ENCODE data around the gene HS1BP3. TPM values are rescaled to one million over a fixed set of nuclear protein-coding genes. Genes with fewer than 3 reads are reported as not detected.

HS1BP3 gene
- total RNA-seq, 1 experiment from 2014 or later: 12.1 TPM

DNA sequence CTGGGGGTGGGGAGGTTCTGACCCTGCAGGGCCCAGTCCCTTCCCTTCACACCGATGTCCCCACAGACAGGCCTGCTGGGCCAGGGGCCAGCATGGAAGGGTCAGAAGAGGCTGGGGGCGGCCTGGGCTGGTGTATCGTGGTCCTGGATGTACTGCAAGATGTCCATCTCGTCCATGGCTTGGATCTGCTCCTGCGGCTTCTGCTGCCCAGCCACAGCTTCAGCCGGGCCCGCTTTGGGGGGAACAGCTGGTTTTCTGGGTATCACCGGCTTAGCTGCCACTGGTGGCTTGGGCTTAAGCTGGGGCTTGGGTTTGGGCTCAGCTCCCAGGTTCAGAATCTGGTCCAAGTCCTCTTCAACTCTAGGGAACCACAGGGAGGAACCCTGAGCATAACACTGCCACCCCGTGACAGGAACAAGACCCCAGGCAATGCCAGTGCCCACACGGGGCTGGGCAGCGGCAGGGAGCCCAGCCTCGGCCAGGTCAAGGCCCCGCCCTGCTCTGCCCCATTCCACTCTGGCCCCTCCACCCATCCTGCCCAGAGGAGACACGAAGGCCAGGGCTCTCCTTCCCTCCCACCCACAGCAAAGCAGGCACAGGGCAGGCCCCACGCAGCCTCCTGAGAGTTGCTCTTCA is 31.9 kb downstream of the HS1BP3 start:
- DNase-seq (ENCODE audit: low read depth): no peak

DNA sequence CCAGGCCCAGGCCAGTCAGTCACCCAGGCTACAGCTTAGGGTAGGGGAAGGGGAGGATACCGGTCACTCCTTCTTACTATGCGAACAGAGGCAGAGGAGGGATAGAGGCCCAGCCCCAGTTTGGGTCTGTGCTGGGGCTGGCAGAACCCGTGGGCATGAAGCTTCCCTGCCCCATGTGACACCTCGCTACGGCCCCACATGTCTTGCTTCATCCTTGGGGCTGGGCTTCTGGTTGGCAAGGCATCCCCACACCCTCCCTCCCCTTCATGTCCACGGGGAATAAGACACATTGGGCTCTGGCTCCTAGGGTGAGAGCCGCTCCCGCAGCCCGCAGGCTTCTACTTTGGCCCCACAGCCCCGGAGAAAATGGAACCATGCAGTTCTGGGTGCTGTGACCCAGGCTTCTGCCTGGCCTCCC is 32.4 kb downstream of the HS1BP3 start:
- DNase-seq (ENCODE audit: low read depth): no peak

DNA sequence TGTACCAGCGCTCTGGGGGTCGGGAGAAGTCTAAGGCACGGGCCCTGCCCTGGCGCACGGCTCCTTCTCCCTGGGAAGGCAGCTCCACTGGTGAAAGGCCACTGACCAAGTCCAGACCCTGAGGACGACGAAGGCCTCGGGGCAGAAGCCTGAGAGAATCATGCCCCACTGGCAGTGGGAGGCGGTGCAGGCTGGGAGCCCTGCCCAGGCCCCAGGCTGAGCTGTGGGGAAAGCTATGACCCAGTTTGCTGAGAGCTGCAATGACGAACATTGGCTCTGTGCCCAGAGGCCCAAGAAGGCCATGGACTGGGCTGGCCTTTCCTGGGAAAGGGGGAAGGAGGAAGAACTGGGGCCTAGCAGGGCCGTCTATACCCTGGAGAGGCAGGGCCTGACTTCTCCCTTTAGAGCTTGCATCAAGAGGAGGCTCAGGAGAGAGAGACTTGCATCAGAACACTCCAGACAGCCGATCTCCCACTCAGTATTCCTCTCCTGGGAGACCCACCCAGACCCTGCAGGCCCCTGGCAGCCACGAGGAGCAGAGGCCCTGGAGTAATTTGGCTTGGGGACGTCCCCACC is 32.9 kb downstream of the HS1BP3 start:
- peak; percentile 99 for DNase-seq (ENCODE audit: low read depth)

DNA sequence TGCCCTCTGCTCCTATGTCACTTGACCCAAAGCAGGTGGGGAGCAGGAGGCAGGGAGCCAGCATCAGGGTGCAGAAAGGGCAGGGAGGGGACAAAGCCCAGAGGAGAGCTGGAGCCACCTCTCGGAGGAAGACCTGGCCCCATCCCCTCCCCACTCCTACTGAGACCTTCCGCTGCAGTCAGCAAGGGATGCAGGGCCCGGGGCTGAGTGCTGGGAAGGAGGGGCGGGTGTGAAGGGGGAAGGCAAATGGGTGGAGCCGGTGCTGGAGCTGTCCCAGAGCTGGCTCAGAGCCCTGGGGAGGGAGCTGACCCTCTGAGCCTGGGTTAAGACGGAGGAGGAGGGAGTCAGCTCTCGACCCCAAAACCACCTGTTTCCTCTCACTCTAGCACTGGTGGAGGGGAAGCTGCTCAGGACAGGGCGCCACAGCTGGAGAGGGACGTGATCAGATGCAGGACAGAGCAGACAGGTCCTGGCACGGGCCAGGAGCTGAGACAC is 33.8 kb downstream of the HS1BP3 start:
- DNase-seq (ENCODE audit: low read depth): no peak

DNA sequence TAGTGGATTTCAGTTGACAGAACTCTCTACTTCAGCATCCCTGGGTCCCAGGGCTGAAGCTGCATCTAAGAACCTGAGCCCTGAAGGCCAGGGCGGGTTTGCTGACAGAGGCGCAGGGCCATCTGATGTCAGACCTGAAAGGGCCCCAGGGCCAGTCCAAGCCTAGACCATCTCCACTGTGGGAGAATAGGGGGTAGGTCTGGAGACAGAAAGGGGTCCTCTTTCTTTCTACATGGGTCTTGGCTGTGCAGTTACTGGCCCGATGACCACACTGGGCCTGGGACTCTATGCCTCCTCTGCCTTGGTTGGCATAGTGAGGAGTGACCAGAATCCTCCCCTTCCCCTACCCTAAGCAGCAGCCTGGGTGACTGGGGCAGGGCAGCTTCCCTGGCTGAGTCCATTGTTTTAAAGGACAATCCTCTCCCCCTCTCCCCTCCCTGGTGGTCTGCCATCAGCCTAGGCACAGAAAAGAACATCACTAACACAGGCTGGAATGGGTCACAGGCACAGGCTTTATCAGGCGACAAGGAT is 34.5 kb downstream of the HS1BP3 start:
- no peak for DNase-seq (ENCODE audit: low read depth)

DNA sequence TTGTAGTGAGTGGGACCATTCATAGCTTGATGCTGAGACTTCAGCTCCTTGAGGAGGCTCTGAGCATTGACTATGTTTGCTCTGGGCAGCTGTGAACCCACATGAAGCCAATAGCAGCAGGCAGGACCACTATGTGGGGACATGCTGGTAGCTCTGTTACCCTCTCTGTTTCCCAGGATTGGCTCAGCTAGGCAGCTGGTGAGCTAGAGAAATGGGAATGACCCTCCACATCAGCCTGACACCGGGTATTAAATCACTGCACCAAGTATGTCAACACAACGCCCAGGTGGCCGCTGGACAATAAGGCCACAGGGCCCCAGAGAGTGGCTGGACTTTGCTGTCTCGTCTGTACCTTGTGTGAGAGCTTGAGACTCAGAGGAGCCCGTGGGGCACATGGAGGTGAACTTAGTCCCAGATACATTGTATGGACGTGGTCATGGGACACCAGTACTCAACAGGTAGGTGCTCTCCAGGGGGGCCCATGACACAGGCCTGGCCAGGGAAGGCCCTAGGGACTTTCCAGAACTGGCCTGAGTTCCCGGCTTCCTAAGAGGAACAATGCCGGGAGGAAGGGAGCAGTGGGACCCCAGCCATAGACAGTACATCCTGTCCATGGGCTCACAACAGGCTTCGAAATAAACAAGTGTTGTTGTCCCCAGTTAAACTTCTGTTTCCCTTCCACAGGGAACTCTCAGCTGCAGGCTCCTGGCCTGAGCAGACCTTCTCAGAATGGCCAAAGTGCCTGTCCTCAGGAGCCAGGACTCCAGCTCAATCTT is 35.2 kb downstream of the HS1BP3 start:
- DNase-seq (ENCODE audit: low read depth): no peak

DNA sequence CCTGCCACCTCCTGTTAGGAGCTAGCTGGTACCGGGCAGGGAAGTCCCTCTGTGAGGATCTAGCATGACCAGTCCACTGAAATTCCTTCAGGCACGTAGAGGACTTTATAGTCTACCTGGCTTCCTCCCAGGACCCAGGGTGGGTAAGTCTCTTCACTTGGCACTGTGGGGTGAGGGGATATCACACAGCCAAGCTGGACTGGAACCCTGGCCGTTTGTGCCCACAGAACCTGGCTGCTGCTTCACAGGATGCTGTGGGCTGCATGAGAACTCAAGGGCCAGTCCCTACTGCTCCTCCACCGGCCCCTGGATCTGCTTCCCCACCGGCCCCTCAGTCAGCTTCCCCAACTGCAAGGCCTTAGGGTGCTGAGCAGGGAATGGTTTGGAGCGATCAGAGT is 35.8 kb downstream of the HS1BP3 start:
- no peak for DNase-seq (ENCODE audit: low read depth)

DNA sequence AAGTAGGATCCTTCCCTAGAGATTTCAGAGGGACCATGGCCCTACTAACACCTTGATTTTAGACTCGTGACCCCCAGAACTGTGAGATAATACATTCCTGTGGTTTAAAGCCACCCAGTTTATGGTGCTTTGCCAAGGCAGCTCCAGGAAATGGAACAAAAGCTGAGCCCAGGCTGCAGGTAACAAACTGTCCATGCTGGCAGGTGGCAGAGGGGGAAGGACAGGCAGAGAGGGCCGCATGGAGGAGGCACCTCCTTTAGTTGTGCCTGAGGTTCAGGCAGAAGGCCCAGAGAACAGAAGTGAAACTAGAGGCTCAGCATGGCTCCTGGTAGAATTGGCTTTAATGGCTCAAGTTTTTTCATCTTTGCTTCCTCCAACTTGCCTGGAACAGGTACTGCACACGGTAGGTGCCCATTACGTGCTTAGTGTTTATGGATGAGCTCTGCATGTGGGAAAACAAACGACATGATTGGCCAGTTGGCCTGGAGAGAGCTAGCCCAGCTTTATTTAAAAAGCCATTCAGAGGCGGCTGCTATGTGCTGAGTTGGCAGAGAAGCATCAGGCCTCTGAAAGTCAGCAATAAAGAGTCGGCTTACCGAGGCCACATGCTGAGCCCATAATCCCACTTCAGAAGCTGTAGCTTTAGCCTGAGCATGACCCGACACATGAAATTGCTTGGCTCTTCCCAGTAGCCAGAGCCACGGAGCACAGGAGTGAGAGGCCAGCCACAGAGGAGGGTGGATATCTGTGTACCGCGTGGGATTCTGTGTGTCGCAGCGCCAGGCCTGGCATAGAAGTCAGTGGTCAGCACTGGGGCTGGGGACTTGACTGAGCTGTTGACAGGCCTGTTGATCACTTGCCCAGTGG is 36.5 kb downstream of the HS1BP3 start:
- peak; percentile 75 for DNase-seq (ENCODE audit: low read depth)

DNA sequence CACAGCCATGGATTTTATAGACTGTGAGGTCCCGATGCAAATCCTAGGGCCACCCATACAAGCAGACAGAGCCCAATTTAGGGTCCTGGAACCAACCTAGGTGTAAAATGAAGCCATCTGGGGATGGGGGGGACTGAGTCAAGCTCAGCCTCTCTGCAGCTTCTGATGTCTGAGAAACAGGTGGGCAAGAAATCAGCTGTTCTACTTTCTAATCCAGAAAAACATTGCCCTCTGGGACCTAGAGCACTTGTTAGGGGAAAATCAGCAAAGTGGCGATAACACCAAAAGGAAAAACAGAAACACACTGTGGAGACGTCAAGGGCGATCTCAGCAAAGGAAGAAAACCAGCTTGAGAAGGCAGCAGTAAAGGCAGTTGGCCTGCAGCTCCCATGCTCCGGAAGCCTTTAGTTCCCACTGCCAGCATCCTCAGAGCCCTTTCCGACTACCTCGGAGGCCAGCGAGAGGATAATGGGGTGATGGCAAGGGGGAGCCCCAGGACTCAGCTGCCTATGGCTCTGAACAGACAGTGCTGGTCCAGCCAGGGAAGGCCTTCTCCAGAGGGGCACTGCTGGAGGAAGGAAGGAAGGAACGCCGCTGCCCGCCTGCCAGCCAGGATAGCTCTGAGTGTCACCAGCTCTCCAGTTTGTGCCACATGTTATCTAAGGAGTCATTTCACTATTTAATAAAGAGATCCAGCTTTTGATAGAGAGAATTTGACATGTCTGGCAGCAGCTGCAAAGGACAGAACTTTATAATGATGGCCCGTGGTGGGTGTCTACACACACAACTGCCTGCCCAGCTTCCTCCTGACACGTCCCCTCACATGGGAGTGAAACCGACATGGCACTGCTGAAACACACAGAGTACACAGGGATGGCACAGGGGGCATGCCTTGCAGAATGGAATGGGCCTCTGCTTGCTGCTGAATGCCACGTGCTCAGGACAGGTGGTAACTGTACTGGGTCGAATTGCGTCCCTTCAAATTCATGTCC is 37.7 kb downstream of the HS1BP3 start:
- DNase-seq (ENCODE audit: low read depth): no peak

DNA sequence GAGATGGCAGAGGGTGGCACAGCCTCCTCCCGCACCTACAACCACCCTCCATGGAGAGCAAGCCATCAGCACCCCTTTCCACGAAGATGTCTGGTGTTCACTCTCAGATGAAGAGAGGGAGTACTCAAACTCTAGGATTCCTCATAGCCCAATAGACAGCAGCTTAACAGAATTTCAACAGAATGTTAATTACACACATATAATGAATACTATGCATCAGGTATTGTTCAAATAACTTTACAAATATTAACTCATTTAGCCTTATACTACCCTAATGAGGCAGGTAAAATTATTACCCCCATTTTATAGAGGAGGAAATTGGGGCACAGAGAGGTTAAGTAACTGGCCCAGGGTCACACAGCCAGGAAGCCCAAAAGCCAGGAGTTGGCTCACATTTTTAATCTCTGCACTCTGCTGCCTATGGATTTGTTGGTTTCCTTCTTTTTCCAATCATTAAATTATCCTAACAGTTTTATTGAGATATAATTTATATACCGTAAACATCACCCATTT is 39.0 kb downstream of the HS1BP3 start:
- no peak for DNase-seq (ENCODE audit: low read depth)

DNA sequence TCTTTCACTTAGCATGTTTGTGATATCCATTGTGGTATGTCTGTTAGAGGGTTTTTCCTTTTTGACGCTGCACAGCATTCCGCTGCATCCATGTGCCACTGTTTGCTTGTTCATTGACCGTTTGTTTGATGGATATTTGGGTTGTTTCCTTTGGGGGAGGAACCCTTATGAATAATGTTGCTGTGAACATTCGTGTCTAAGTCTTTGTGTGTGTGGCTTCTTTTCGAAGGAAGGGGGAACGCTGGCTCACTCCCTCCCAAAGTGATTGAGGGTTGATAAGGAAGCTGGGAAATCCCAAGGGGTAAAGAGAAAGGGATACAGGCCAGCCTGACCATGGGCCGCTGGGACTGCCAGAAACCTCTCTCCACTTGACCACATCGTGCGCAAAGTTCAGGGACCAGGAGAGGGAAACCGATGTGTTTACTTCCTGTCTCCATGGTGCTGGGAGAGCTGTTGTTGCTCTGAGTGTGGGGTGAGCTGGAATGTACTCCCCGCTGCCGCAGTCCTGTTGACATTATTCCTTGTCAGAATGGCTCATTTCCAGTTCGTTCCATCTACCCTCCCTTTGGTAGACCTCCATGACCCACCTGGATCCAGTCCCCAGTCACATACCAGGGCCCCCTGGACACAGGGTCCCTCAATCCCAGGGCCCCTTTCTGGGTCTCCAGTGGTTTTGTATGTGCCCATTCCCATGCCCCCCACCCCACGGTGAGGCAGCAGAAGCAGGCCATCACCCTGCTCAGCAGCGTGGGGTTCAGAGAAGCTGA is 39.6 kb downstream of the HS1BP3 start:
- peak; percentile 99 for DNase-seq (ENCODE audit: low read depth)

DNA sequence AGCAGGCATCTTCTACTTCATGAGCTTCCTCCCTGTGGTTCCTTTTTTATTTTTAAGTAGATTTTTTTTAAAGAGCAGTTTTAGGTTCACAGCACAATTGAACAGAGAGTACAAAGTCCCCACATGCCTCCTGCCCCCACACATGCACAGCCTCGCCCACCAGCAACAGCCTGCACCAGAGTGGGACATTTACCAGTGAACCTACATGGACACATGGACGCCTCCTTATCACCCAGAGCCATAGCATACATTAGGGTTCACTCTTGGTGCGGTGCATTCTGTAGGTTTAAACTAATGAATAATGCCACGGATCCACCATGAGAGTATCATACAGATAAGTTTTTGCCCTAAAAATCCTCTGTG is 40.9 kb downstream of the HS1BP3 start:
- no peak for DNase-seq (ENCODE audit: low read depth)

DNA sequence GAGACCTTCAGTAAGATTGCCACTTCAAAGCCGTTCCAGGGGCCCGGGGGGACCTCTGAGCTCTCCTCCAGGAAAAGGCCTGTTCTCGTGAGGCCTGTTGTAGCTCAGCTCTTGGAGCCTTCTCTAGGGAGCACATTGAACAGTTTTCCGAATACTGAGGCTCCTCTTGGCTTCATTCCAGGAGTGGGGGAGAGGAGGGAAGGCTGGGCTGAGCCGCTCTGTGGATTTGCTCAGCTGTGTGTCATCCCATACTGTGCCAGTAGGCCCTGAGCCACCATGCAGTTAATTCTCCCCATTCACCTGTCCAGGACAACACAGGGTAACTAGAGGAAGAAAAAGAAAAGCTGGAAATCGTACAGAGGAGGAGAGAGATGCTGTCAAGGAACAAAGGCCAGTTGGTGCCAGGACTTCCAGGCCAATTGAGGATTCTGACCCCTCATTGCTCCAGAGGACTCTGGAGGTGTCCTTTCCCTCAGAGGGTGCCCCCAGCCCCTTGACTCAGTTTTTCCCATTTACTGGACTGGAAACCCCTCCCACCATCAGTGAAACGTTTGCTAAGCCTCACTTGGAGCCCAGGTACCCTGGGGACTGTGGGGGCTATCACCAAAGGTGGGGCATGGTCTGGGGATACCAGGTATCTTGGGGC is 41.4 kb downstream of the HS1BP3 start:
- peak; percentile 66 for DNase-seq (ENCODE audit: low read depth)

DNA sequence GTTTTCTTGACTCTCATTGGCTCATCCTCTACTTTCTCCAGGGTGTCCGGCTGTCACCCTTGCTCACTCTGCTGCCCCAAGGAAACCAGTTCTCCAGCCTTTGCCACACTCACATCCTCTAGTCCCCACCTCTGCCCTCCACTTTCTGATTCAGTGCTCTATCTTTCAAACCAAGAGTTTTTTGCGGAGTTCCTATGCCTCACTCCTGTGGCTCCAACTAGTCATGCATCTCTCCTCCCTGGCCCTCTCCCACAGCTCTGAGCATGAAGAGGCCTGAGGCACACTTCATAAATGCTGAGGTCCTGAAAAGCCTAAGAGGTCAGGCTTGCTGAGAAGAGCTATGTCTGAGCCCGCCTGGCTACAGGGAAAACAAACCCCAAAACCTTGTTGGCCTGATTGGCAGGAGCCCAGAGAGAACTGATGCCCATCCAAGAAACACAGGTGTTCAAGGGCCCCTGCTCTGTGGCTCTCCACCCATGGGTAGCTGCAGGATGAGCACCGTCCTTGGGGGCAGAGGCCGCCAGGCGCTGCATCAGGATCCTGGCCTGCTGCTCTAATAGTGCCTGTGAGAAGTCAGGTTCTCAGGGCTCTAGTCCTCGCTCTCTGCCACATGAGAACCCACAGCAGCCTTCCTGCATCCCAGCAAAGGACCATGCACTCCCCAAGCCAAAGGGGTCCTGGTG is 42.1 kb downstream of the HS1BP3 start:
- DNase-seq (ENCODE audit: low read depth): peak; percentile 44

DNA sequence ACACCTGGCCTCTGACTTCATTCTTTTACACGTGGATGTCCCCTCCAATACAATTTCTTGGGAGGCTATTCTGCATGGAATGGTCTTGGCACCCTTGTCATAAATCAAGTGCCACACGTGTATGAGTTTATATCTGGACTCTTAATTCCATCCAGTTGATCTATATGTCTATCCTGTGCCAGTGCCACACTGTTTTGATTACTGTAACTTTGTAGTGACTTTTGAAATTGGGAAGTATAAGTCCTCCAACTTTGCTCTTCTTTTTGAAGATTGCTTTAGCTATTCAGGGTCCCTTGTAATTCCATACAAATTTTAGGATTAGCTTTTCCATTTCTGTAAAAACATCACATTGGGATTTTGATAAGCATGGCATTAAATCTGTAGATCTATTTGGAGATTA is 43.5 kb downstream of the HS1BP3 start:
- DNase-seq (ENCODE audit: low read depth): no peak

DNA sequence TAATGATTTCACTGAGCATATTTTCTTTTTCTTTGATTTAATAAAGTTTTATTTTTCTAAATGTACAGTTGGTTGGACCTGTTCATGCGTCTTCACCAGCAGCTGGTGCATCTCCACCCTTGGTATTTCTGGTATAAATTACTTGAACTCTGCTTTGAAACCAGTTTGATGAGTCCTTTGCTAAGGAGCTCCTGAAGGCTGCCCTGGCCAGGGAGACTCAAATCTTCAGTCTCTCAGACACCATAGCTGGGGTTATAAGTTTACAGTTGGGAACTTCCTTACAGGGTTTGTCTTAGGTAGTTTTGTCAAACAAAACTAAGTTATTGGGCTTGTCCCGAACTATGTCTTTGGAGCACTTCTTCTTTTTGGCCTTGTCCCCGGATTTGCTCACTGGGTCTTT is 44.7 kb downstream of the HS1BP3 start:
- DNase-seq (ENCODE audit: low read depth): no peak

DNA sequence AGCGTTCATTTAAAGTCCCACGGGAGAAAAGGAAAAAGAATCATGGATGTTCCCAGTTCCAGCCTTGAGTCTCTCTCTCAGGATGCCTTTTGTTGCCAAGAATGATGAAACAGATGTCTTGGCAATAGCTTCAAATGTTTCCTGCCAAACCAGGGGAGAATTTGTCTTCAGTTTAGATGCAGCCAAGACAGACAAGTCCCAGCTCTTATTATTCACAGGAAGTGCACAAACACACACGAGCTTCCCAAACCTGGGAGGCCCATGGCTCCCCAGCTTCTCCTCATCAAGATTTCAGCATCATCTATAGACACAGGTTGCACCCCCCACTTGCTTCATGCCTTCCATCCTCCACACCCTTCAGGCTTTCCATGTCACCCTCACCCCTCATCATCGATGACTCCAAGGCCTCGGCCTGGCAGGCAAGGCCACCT is 45.9 kb downstream of the HS1BP3 start:
- peak; percentile 67 for DNase-seq (ENCODE audit: low read depth)

DNA sequence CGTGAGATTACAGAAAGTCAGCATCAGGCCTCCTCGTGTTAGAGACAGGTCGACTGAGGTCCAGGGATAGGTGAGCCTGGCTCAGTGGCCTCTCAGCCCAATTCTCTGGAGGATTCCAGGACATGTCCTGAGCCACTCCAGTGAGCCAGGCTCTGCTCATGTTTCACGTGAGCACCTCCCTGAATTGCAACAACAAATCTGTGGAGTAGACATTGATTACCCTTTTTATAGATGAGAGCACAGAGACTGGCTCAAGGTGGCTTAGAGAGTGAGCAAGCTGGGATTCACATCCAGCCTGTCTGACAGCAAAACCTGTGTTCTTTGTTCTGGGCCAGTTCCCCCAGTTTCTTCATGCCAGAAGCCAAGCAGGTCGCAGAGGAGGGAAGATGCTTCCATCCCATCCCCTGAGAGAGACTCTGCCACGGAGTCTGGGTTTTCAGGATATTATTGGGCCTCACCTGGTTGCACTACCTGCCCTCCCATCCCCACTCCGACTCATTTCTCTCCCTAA is 46.4 kb downstream of the HS1BP3 start:
- DNase-seq (ENCODE audit: low read depth): no peak

All from M059J (cell line).